ENCODE measurements around the gene DMKN. TPM values are rescaled to one million over a fixed set of nuclear protein-coding genes. Genes with fewer than 3 reads are reported as not detected.

Gene DMKN
- total RNA-seq, 4 donors from 2014 or later = 164 to 348 (median 213) TPM

- WGBS, 2 donors = 83 to 92% methylated on average over 11 of the region's 11 CpGs
- intact Hi-C loops (cut with DNase I) = no loop called here
Measured at GRCh38 chr19:35507561-35507960, 5.9 kb downstream of the DMKN start.

DNA sequence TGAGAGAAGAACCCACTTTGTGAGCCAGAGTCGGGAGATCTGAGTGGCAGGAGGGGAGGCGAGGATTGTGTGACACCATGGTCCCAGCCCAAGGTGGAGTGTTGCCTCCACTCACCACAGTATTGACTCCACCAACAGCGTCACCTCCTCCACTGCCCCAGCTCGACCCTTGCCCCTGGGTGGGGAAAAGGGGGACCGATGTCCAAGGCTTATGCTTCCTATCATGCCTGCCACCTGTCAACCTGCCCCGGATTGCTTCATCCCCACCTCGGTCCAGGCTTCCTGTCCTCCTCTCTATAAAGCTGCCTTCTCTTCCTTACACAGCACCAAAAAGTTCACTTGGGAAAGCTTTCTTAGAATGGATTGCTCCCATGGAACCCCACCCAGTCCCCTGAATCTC is 7.4 kb downstream of the DMKN start:
- H3K36me3 ChIP-seq = peaks cover 0 to 11% of the 10 kb centered on the region in 2 donors
- H3K9me3 ChIP-seq = no peaks in the 10 kb centered on the region
- TF ChIP-seq POLR2A (IDR thresholded peaks at IDR 0.05) = no peak
- TF ChIP-seq, protein P1, sequence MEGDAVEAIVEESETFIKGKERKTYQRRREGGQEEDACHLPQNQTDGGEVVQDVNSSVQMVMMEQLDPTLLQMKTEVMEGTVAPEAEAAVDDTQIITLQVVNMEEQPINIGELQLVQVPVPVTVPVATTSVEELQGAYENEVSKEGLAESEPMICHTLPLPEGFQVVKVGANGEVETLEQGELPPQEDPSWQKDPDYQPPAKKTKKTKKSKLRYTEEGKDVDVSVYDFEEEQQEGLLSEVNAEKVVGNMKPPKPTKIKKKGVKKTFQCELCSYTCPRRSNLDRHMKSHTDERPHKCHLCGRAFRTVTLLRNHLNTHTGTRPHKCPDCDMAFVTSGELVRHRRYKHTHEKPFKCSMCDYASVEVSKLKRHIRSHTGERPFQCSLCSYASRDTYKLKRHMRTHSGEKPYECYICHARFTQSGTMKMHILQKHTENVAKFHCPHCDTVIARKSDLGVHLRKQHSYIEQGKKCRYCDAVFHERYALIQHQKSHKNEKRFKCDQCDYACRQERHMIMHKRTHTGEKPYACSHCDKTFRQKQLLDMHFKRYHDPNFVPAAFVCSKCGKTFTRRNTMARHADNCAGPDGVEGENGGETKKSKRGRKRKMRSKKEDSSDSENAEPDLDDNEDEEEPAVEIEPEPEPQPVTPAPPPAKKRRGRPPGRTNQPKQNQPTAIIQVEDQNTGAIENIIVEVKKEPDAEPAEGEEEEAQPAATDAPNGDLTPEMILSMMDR (IDR thresholded peaks at IDR 0.05) = no peak
- H3K27ac ChIP-seq = no peak overlapping the region
- DNase-seq = no peak
- H3K4me3 ChIP-seq (replicated peaks in 1 of 3) = no peak overlapping the region
- intact Hi-C loops (cut with DNase I) = no loop called here
- no peaks in the 10 kb centered on the region for H3K27me3 ChIP-seq
- 87% methylated on average over 7 of the region's 7 CpGs for WGBS, 2 donors
- peaks cover 12 to 16% of the 10 kb centered on the region in 2 donors for H3K4me1 ChIP-seq

More at GRCh38 chr19:35507561-35507960, 5.9 kb downstream of the DMKN start:
- H3K27me3 ChIP-seq = no peaks in the 10 kb centered on the region
- TF ChIP-seq, protein P1 (IDR thresholded peaks at IDR 0.05) = no peak
- TF ChIP-seq POLR2A (IDR thresholded peaks at IDR 0.05) = no peak
- no peak for DNase-seq
- H3K4me1 ChIP-seq = peaks cover 12 to 16% of the 10 kb centered on the region in 2 donors
- no peak overlapping the region for H3K4me3 ChIP-seq (replicated peaks in 1 of 3)
- peaks cover 0 to 11% of the 10 kb centered on the region in 2 donors for H3K36me3 ChIP-seq
- no peak overlapping the region for H3K27ac ChIP-seq
- no peaks in the 10 kb centered on the region for H3K9me3 ChIP-seq

GRCh38 chr19:35502751-35503150 is 10.7 kb downstream of the DMKN start:
- intact Hi-C loops (cut with DNase I) = no loop called here
- TF ChIP-seq POLR2A (IDR thresholded peaks at IDR 0.05) = no peak
- TF ChIP-seq, protein P1 (IDR thresholded peaks at IDR 0.05) = no peak
- no peak for DNase-seq
- WGBS, 2 donors = 79 to 91% methylated on average over 4 of the region's 4 CpGs
- no peaks in the 10 kb centered on the region for H3K27me3 ChIP-seq
- H3K36me3 ChIP-seq = peaks cover 9 to 19% of the 10 kb centered on the region in 2 donors
- no peak overlapping the region for H3K4me3 ChIP-seq (replicated peaks in 1 of 3)
- H3K9me3 ChIP-seq = no peaks in the 10 kb centered on the region
- no peaks in the 10 kb centered on the region for H3K4me1 ChIP-seq
- no peak overlapping the region for H3K27ac ChIP-seq

GRCh38 chr19:35501684-35502083 is 11.8 kb downstream of the DMKN start:
- H3K4me3 ChIP-seq (replicated peaks in 1 of 3) = no peak overlapping the region
- DNase-seq = no peak
- WGBS, 2 donors = 83 to 84% methylated on average over 13 to 14 of the region's 15 CpGs
- intact Hi-C loops (cut with DNase I) = no loop called here
- TF ChIP-seq, protein P1 (IDR thresholded peaks at IDR 0.05) = no peak
- no peak for TF ChIP-seq POLR2A (IDR thresholded peaks at IDR 0.05)
- no peak overlapping the region for H3K27ac ChIP-seq
- H3K4me1 ChIP-seq = no peaks in the 10 kb centered on the region
- H3K36me3 ChIP-seq = peaks cover 9 to 19% of the 10 kb centered on the region in 2 donors
- no peaks in the 10 kb centered on the region for H3K27me3 ChIP-seq
- no peaks in the 10 kb centered on the region for H3K9me3 ChIP-seq

- Histone ChIP-seq H3K27ac (no peak overlapping the region), H3K9me3 (no peaks in the 10 kb centered on the region), H3K4me1 (peaks cover 0 to 2% of the 10 kb centered on the region in 2 donors), H3K27me3 (no peaks in the 10 kb centered on the region), H3K36me3 (peaks cover 9 to 19% of the 10 kb centered on the region in 2 donors), H3K4me3 (replicated peaks in 1 of 3) (no peak overlapping the region)
- no peak for DNase-seq
- intact Hi-C loops (cut with DNase I) = no loop called here
- 94 to 95% methylated on average over 7 to 10 of the region's 10 CpGs for WGBS, 2 donors
- TF ChIP-seq POLR2A (IDR thresholded peaks at IDR 0.05) = no peak
- TF ChIP-seq, protein P1 (IDR thresholded peaks at IDR 0.05) = no peak
Measured at GRCh38 chr19:35500611-35501010, 12.8 kb downstream of the DMKN start.
